ENCODE data around the gene ITGAX. TPM values are rescaled to one million over a fixed set of nuclear protein-coding genes. Genes with fewer than 3 reads are reported as not detected.
"Not testable (repeated sequence)": the region's sequence is repeated elsewhere in the genome, so short reads cannot be mapped to it uniquely, and the experiment has no call there.

The ITGAX gene
- polyA plus RNA-seq (ENCODE audit: low read depth in 6 of 6): 1 to 10 TPM in 2 of 6 donors, under 1 TPM in 2, not detected in 2; 0.57 to 1.1 (median 0.91) TPM

- Mint-ChIP-seq H3K27ac (peak within 1 kb of the TSS; percentile 25 to 93 (median 84)), H3K36me3 (no peaks in the 10 kb centered on the region), H3K27me3 (peaks cover 0 to 4% (median 0%) of the 10 kb centered on the region in 3 donors), H3K4me3 (peak within 1 kb of the TSS in 7 of 8 donors; percentile 30 to 77 (median 63)), H3K4me1 (peaks cover 40 to 55% (median 43%) of the 10 kb centered on the region in 3 donors), H3K9me3 (no peaks in the 10 kb centered on the region)
- peak; percentile 71 to 75 for ATAC-seq (ENCODE audit: low read depth in 2 of 2)
- no peak for DNase-seq
Observed at GRCh38 chr16:31354394-31355291, at the start of gene ITGAX. Gene ITGAX, plus strand, starts transcription at chr16:31355176. Its CDS starts 79 bp downstream, at chr16:31355255.

- peaks cover 0 to 11% (median 0%) of the 10 kb centered on the region in 3 donors for H3K27me3 Mint-ChIP-seq
- H3K4me3 Mint-ChIP-seq: no peak overlapping the region
- peaks cover 0 to 4% (median 0%) of the 10 kb centered on the region in 7 donors for H3K9me3 Mint-ChIP-seq
- no peaks in the 10 kb centered on the region for H3K4me1 Mint-ChIP-seq
- DNase-seq (no peak), ATAC-seq (ENCODE audit: low read depth in 2 of 2) (no peak)
- no peaks in the 10 kb centered on the region for H3K36me3 Mint-ChIP-seq
- H3K27ac Mint-ChIP-seq: no peak overlapping the region
Observed at GRCh38 chr16:31305219-31305618, 49.8 kb upstream of the ITGAX start.

DNA sequence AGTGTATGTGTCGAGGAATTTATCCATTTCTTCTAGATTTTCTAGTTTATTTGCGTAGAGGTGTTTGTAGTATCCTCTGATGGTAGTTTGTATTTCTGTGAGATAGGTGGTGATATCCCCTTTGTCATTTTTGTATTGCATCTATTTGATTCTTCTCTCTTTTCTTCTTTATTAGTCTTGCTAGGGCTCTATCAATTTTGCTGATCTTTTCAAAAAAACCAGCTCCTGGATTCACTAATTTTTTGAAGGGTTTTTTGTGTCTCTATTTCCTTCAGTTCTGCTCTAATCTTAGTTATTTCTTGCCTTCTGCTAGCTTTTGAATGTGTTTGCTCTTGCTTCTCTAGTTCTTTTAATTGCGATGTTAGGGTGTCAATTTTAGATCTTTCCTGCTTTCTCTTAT is 46.6 kb upstream of the ITGAX start:
- ATAC-seq (ENCODE audit: low read depth in 2 of 2); H3K9me3 Mint-ChIP-seq; DNase-seq; H3K36me3 Mint-ChIP-seq; H3K4me3 Mint-ChIP-seq; H3K4me1 Mint-ChIP-seq; H3K27ac Mint-ChIP-seq: not testable (repeated sequence)
- H3K27me3 Mint-ChIP-seq: peaks cover 0 to 16% (median 0%) of the 10 kb centered on the region in 3 donors

GRCh38 chr16:31322500-31322899 is 32.5 kb upstream of the ITGAX start:
- H3K9me3 Mint-ChIP-seq: peaks cover 6 to 34% (median 32%) of the 10 kb centered on the region in 7 donors
- peaks cover 0 to 7% (median 0%) of the 10 kb centered on the region in 3 donors for H3K27me3 Mint-ChIP-seq
- H3K27ac Mint-ChIP-seq: no peak overlapping the region
- peaks cover 25 to 46% of the 10 kb centered on the region in 2 donors for H3K36me3 Mint-ChIP-seq
- H3K4me1 Mint-ChIP-seq: peaks cover 0 to 2% (median 0%) of the 10 kb centered on the region in 3 donors
- ATAC-seq (ENCODE audit: low read depth in 2 of 2): no peak
- no peak overlapping the region for H3K4me3 Mint-ChIP-seq
- no peak for DNase-seq

DNA sequence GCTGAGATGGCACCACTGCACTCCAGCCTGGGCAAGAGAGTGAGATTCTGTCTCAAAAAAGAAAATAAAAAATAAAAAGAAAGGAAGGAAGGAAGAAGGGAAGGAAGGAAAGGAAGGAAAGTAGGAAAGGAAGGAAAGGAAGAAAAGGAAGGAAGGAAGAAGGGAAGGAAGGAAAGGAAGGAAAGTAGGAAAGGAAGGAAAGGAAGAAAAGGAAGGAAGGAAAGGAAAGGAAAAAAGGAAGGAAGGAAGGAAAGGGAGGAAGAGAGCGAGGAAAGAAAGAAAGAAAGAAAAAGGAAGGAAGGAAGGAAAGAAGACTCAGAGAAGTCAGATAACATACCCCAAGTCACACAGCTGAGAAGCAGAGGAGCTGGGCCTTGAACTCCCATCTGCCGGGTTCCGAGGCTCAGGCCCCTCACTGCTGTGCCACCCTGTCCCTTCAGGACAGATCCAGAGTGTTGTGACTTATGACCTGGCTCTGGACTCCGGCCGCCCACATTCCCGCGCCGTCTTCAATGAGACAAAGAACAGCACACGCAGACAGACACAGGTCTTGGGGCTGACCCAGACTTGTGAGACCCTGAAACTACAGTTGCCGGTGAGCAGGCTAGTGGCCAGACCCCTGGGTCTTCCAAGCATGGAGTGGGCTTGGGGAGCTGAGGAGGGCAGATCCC is 30.9 kb upstream of the ITGAX start:
- Mint-ChIP-seq H3K4me3 (no peak overlapping the region), H3K27me3 (peaks cover 0 to 7% (median 7%) of the 10 kb centered on the region in 3 donors), H3K9me3 (peaks cover 6 to 28% (median 20%) of the 10 kb centered on the region in 7 donors), H3K27ac (no peak overlapping the region), H3K36me3 (peaks cover 20 to 40% of the 10 kb centered on the region in 2 donors), H3K4me1 (peaks cover 0 to 4% (median 0%) of the 10 kb centered on the region in 3 donors)
- DNase-seq (no peak), ATAC-seq (ENCODE audit: low read depth in 2 of 2) (no peak)

DNA sequence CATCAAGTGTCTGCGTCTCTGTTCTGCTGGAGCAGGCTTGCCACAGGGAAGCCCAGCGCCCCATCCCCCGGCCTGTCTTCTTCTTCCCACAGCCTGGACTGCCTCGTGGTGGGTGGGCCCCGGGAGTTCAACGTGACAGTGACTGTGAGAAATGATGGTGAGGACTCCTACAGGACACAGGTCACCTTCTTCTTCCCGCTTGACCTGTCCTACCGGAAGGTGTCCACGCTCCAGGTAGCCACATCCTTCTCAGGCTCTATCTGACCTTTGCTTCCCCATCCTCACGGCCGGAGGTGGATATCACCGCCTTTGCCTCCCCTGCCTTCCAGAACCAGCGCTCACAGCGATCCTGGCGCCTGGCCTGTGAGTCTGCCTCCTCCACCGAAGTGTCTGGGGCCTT is 29.8 kb upstream of the ITGAX start:
- peaks cover 2 to 7% (median 7%) of the 10 kb centered on the region in 3 donors for H3K27me3 Mint-ChIP-seq
- H3K4me3 Mint-ChIP-seq: no peak overlapping the region
- peak overlapping the region in 1 of 6 donors; percentile 30 for H3K27ac Mint-ChIP-seq
- H3K36me3 Mint-ChIP-seq: peaks cover 20 to 40% of the 10 kb centered on the region in 2 donors
- DNase-seq: no peak
- ATAC-seq (ENCODE audit: low read depth in 2 of 2): no peak
- peaks cover 0 to 4% (median 0%) of the 10 kb centered on the region in 3 donors for H3K4me1 Mint-ChIP-seq
- peaks cover 6 to 28% (median 20%) of the 10 kb centered on the region in 7 donors for H3K9me3 Mint-ChIP-seq

DNA sequence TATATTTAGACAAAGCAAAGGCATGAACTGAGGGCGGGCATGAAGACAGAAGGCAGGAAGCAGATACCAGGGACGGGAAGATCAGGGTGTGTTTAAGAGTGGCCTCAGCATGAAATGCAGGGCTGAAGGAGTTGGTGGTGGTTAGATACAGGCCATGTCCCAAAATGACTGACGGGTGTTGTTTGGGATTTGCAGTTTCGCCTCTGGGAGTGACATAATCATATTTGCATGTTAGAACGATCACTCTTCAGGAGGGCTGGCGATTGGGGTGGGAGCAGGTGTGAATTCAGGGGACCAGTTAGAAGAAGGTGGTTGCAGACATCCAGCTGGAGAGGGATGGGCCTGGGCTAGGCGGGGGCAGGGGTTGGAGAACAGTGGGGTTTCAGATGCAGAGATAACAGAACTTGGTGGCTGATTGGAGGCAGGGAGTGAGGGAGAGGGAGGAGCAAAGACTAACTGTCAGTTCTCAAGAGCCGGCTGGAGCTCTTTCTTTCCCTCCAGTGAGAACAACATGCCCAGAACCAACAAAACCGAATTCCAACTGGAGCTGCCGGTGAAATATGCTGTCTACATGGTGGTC is 27.2 kb upstream of the ITGAX start:
- peaks cover 3 to 16% (median 7%) of the 10 kb centered on the region in 7 donors for H3K9me3 Mint-ChIP-seq
- H3K27me3 Mint-ChIP-seq: peaks cover 10 to 19% (median 17%) of the 10 kb centered on the region in 3 donors
- DNase-seq (no peak), ATAC-seq (ENCODE audit: low read depth in 2 of 2) (no peak)
- H3K27ac Mint-ChIP-seq: no peak overlapping the region
- H3K4me1 Mint-ChIP-seq: peaks cover 13 to 18% (median 14%) of the 10 kb centered on the region in 3 donors
- peaks cover 14 to 16% of the 10 kb centered on the region in 2 donors for H3K36me3 Mint-ChIP-seq
- peak overlapping the region in 2 of 8 donors; percentile 11 to 21 for H3K4me3 Mint-ChIP-seq

DNA sequence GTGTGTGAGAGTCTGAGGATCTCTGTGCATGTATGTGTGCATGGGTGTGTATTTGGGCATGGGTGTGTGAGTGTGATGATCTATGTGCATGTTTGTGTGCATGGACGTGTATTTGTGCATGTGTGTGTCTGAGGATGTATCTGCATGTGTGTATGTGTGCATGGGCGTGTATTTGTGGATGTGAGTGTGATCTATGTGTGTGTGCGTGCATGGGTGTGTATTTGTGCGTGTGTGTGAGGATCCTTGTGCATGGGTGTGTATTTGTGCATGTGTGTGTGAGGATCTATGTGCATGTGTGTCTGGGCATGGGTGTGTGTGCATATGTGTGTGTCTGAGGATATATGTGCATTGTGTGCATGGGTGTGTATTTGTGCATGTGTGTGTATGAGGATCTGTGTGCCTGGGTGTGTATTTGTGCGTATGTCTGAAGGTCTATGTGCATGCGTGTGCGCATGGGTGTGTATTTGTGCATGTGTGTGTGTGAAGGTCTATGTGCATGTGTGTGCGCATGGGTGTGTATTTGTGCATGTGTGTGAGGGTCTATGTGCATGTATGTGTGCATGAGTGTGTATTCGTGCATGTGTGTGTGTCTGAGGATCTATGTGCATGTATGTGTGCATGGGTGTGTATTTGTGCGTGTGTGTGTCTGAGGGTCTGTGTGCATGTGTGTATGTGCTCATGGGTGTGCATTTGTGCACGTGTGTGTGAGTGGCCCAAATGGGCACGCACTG is 26.5 kb upstream of the ITGAX start:
- ATAC-seq (ENCODE audit: low read depth in 2 of 2): no peak
- Mint-ChIP-seq H3K9me3 (peaks cover 0 to 10% (median under 1%) of the 10 kb centered on the region in 7 donors), H3K27me3 (peaks cover 10 to 19% (median 13%) of the 10 kb centered on the region in 3 donors), H3K4me3 (peak overlapping the region in 3 of 8 donors; percentile 9 to 94 (median 20)), H3K27ac (no peak overlapping the region), H3K4me1 (peaks cover 13 to 19% (median 15%) of the 10 kb centered on the region in 3 donors), H3K36me3 (peaks cover 10 to 11% of the 10 kb centered on the region in 2 donors)
- no peak for DNase-seq

DNA sequence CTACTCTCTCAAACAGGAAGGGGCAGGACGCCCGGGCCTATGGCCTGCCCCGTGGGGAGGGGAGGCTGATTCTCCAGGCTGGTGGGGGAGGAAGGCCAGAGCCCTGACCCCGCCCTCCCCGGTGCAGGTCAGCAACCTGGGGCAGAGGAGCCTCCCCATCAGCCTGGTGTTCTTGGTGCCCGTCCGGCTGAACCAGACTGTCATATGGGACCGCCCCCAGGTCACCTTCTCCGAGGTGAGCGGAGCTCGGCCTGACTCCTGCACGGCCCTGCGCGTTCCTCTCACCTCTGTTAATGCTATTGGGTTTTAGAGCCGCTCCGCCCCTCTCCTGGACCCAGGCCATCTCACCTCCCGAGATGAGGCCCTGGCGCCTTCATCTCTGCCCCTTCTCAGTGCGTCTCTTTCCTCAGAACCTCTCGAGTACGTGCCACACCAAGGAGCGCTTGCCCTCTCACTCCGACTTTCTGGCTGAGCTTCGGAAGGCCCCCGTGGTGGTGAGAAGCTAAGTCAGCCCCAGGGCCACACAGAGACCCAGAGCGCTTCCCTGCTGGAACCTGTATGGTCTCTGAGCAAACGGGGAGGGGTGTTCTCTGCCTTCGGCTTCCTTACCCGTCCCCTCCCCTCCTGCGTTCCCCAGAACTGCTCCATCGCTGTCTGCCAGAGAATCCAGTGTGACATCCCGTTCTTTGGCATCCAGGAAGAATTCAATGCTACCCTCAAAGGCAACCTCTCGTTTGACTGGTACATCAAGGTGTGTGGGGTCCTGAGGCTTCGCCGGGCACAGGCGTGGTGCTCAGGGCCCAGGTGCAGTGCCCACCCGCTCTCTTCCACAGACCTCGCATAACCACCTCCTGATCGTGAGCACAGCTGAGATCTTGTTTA is 25.1 kb upstream of the ITGAX start:
- Mint-ChIP-seq H3K9me3 (peaks cover 0 to 7% (median 0%) of the 10 kb centered on the region in 7 donors), H3K4me3 (peak overlapping the region; percentile 25 to 94 (median 76)), H3K27ac (peak overlapping the region in 1 of 6 donors; percentile 78), H3K27me3 (peaks cover 10 to 19% (median 13%) of the 10 kb centered on the region in 3 donors), H3K4me1 (peaks cover 18 to 22% (median 20%) of the 10 kb centered on the region in 3 donors), H3K36me3 (peaks cover 10% of the 10 kb centered on the region in 2 donors)
- DNase-seq (no peak), ATAC-seq (ENCODE audit: low read depth in 2 of 2) (no peak)

DNA sequence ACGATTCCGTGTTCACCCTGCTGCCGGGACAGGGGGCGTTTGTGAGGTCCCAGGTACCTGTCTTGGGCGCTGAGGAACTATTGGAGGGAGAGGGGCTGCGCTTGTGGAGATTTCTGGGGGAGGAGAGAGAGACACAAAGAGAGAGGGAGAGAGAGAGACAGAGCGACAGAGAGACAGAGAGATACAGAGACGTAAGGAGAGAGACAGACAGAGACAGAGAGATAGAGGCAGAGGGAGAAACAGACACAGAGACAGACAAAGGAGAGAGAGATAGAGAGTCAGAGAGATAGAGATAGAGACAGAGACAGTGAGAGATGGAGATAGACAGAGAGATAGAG is 24.5 kb upstream of the ITGAX start:
- Mint-ChIP-seq H3K4me3 (peak overlapping the region; percentile 73 to 94 (median 86)), H3K9me3 (peaks cover 0 to 2% (median 0%) of the 10 kb centered on the region in 7 donors), H3K4me1 (peaks cover 18 to 22% (median 20%) of the 10 kb centered on the region in 3 donors), H3K27ac (peak overlapping the region in 4 of 6 donors; percentile 17 to 83 (median 80)), H3K36me3 (peaks cover 4 to 6% of the 10 kb centered on the region in 2 donors), H3K27me3 (peaks cover 10 to 19% (median 17%) of the 10 kb centered on the region in 3 donors)
- DNase-seq (no peak), ATAC-seq (ENCODE audit: low read depth in 2 of 2) (no peak)

DNA sequence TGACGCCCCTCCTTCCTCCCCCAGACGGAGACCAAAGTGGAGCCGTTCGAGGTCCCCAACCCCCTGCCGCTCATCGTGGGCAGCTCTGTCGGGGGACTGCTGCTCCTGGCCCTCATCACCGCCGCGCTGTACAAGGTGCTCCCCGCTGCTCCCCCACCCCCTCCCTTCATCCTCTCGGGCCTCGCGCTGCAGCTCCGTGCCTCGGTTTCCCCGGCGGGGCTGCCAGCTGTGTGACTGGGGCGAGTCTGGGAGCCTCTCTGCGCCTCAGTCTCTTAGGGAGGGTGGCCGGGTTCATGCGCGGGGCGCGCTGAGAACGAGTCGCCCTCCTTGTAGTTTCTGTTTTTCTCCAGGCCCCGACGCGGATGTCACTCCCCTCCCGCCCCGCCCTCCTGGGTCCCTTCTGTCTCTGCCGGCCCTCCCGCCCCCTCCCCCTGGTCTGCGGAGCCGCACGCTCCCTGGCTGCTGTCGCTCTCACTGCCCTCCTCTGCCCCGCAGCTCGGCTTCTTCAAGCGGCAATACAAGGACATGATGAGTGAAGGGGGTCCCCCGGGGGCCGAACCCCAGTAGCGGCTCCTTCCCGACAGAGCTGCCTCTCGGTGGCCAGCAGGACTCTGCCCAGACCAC is 23.7 kb upstream of the ITGAX start:
- peaks cover 10 to 22% (median 19%) of the 10 kb centered on the region in 3 donors for H3K27me3 Mint-ChIP-seq
- peaks cover 0 to 5% of the 10 kb centered on the region in 2 donors for H3K36me3 Mint-ChIP-seq
- DNase-seq (no peak), ATAC-seq (ENCODE audit: low read depth in 2 of 2) (peak; percentile 49 to 57)
- H3K4me1 Mint-ChIP-seq: peaks cover 18 to 22% (median 20%) of the 10 kb centered on the region in 3 donors
- peak overlapping the region in 3 of 6 donors; percentile 61 to 85 (median 78) for H3K27ac Mint-ChIP-seq
- H3K4me3 Mint-ChIP-seq: peak overlapping the region; percentile 73 to 94 (median 86)
- peaks cover 0 to 2% (median 0%) of the 10 kb centered on the region in 7 donors for H3K9me3 Mint-ChIP-seq
